SJCRH30 (cell line): ENCODE measurements around the gene P4HA2. TPM values are rescaled to one million over a fixed set of nuclear protein-coding genes. Genes with fewer than 3 reads are reported as not detected.

Source experiments
- DNase-seq, 2 experiments: peaks; one replicate each; pipeline ENCODE4 v3.0.0-alpha.2; 2015 to 2020
- H3K27ac ChIP-seq: fragments of 250-450 bp; sonication (Bioruptor Pico); 2 replicates; pipeline ENCODE4 v1.5.1; 2020; ENCODE audit warnings: mild to moderate bottlenecking, moderate library complexity
- H3K27me3 ChIP-seq: fragments of 250-450 bp; sonication (Bioruptor Pico); 2 replicates; pipeline ENCODE4 v1.5.1; 2020; ENCODE audit warnings: mild to moderate bottlenecking, moderate library complexity
- H3K36me3 ChIP-seq: fragments of 250-450 bp; sonication (Bioruptor Pico); 2 replicates; pipeline ENCODE4 v1.5.1; 2020; ENCODE audit warnings: mild to moderate bottlenecking, moderate library complexity
- H3K4me1 ChIP-seq: fragments of 250-450 bp; sonication (Bioruptor Pico); 2 replicates; pipeline ENCODE4 v1.5.1; 2020; ENCODE audit warnings: mild to moderate bottlenecking, moderate library complexity
- H3K4me3 ChIP-seq: fragments of 250-450 bp; sonication (Bioruptor Pico); 2 replicates; pipeline ENCODE4 v1.5.1; 2020; ENCODE audit warnings: mild to moderate bottlenecking, moderate library complexity
- H3K9me3 ChIP-seq: fragments of 250-450 bp; sonication (Bioruptor Pico); replicated peaks from 2 replicates; pipeline ENCODE4 v1.5.1; 2020; ENCODE audit warnings: mild to moderate bottlenecking, moderate library complexity
- total RNA-seq: library from RNA; depleted of rRNA; stranded (reverse); fragments of >200 nt; shearing (Covaris generic); gene quantifications from 2 replicates; pipeline ENCODE4 v1.2.3, GENCODE V29; 2014

The P4HA2 gene
- total RNA-seq, 1 experiment from 2014 or later, result 75.5 TPM

- Histone ChIP-seq H3K36me3 (peaks cover 50% of the 10 kb centered on the region), H3K4me3 (no peak overlapping the region), H3K27me3 (no peaks in the 10 kb centered on the region), H3K9me3 (no peaks in the 10 kb centered on the region), H3K27ac (no peak overlapping the region), H3K4me1 (peaks cover 45% of the 10 kb centered on the region)
- DNase-seq, result no peak
Observed at GRCh38 chr5:132211787-132212186, 15.9 kb downstream of the P4HA2 start.

GRCh38 chr5:132210944-132211343, 16.7 kb downstream of the P4HA2 start:
- no peak overlapping the region for H3K4me3 ChIP-seq
- no peak overlapping the region for H3K27ac ChIP-seq
- H3K4me1 ChIP-seq, result peaks cover 54% of the 10 kb centered on the region
- peaks cover 48% of the 10 kb centered on the region for H3K36me3 ChIP-seq
- DNase-seq, result no peak
- no peaks in the 10 kb centered on the region for H3K9me3 ChIP-seq
- no peaks in the 10 kb centered on the region for H3K27me3 ChIP-seq

GRCh38 chr5:132209901-132210545, 17.6 kb downstream of the P4HA2 start:
- H3K36me3 ChIP-seq, result peaks cover 49% of the 10 kb centered on the region
- no peak overlapping the region for H3K27ac ChIP-seq
- DNase-seq, result no peak
- H3K27me3 ChIP-seq, result no peaks in the 10 kb centered on the region
- no peak overlapping the region for H3K4me3 ChIP-seq
- peaks cover 54% of the 10 kb centered on the region for H3K4me1 ChIP-seq
- no peaks in the 10 kb centered on the region for H3K9me3 ChIP-seq

GRCh38 chr5:132209131-132209530, 18.5 kb downstream of the P4HA2 start:
- H3K27me3 ChIP-seq, result no peaks in the 10 kb centered on the region
- H3K4me1 ChIP-seq, result peaks cover 52% of the 10 kb centered on the region
- peaks cover 51% of the 10 kb centered on the region for H3K36me3 ChIP-seq
- H3K27ac ChIP-seq, result peak overlapping the region; percentile 37
- H3K4me3 ChIP-seq, result no peak overlapping the region
- peak; percentile 42 for DNase-seq
- no peaks in the 10 kb centered on the region for H3K9me3 ChIP-seq

- peak; percentile 93 to 96 for DNase-seq
- Histone ChIP-seq H3K36me3 (peaks cover 43% of the 10 kb centered on the region), H3K9me3 (no peaks in the 10 kb centered on the region), H3K4me1 (peaks cover 51% of the 10 kb centered on the region), H3K27ac (peak overlapping the region; percentile 90), H3K4me3 (peak overlapping the region; percentile 39), H3K27me3 (no peaks in the 10 kb centered on the region)
Observed at GRCh38 chr5:132207778-132208177, 19.9 kb downstream of the P4HA2 start.

- Histone ChIP-seq H3K27me3 (no peaks in the 10 kb centered on the region), H3K9me3 (no peaks in the 10 kb centered on the region), H3K36me3 (peaks cover 44% of the 10 kb centered on the region), H3K4me1 (peaks cover 47% of the 10 kb centered on the region), H3K4me3 (peak overlapping the region; percentile 39), H3K27ac (peak overlapping the region; percentile 90)
- DNase-seq, result peak in 1 of 2 experiments; percentile 33
Observed at GRCh38 chr5:132206782-132207181, 20.9 kb downstream of the P4HA2 start.

GRCh38 chr5:132205385-132206125, 22.1 kb downstream of the P4HA2 start:
- DNase-seq, result peak; percentile 98 to 99
- Histone ChIP-seq H3K27me3 (no peaks in the 10 kb centered on the region), H3K4me1 (peaks cover 47% of the 10 kb centered on the region), H3K36me3 (peaks cover 52% of the 10 kb centered on the region), H3K27ac (peak overlapping the region; percentile 90), H3K4me3 (peak overlapping the region; percentile 39; the same call in 1 of the 2 replicates), H3K9me3 (no peaks in the 10 kb centered on the region)

- no peak for DNase-seq
- Histone ChIP-seq H3K27me3 (no peaks in the 10 kb centered on the region), H3K27ac (peak overlapping the region; percentile 90; the same call in 1 of the 2 replicates), H3K4me3 (no peak overlapping the region), H3K9me3 (no peaks in the 10 kb centered on the region), H3K4me1 (peaks cover 47% of the 10 kb centered on the region), H3K36me3 (peaks cover 60% of the 10 kb centered on the region)
Observed at GRCh38 chr5:132204371-132205135, 23.1 kb downstream of the P4HA2 start.

- Histone ChIP-seq H3K4me3 (no peak overlapping the region), H3K4me1 (peaks cover 41% of the 10 kb centered on the region), H3K9me3 (no peaks in the 10 kb centered on the region), H3K36me3 (peaks cover 64% of the 10 kb centered on the region), H3K27me3 (no peaks in the 10 kb centered on the region), H3K27ac (no peak overlapping the region)
- no peak for DNase-seq
Observed at GRCh38 chr5:132203916-132204315, 23.7 kb downstream of the P4HA2 start.

- Histone ChIP-seq H3K27ac (no peak overlapping the region), H3K27me3 (no peaks in the 10 kb centered on the region), H3K9me3 (no peaks in the 10 kb centered on the region), H3K4me3 (no peak overlapping the region), H3K36me3 (peaks cover 62% of the 10 kb centered on the region), H3K4me1 (peaks cover 36% of the 10 kb centered on the region)
- no peak for DNase-seq
Observed at GRCh38 chr5:132203464-132203818, 24.2 kb downstream of the P4HA2 start.

- Histone ChIP-seq H3K36me3 (peaks cover 67% of the 10 kb centered on the region), H3K9me3 (no peaks in the 10 kb centered on the region), H3K27ac (no peak overlapping the region), H3K4me1 (peaks cover 32% of the 10 kb centered on the region), H3K4me3 (no peak overlapping the region), H3K27me3 (no peaks in the 10 kb centered on the region)
- no peak for DNase-seq
Observed at GRCh38 chr5:132202711-132203463, 24.8 kb downstream of the P4HA2 start.

GRCh38 chr5:132199116-132199680, 28.5 kb downstream of the P4HA2 start:
- Histone ChIP-seq H3K27ac (no peak overlapping the region), H3K36me3 (peaks cover 78% of the 10 kb centered on the region), H3K9me3 (no peaks in the 10 kb centered on the region), H3K4me1 (no peaks in the 10 kb centered on the region), H3K4me3 (no peak overlapping the region), H3K27me3 (no peaks in the 10 kb centered on the region)
- DNase-seq, result no peak

- peaks cover 84% of the 10 kb centered on the region for H3K36me3 ChIP-seq
- no peak for DNase-seq
- no peaks in the 10 kb centered on the region for H3K4me1 ChIP-seq
- no peaks in the 10 kb centered on the region for H3K9me3 ChIP-seq
- no peaks in the 10 kb centered on the region for H3K27me3 ChIP-seq
- H3K4me3 ChIP-seq, result no peak overlapping the region
- no peak overlapping the region for H3K27ac ChIP-seq
Observed at GRCh38 chr5:132198571-132198970, 29.1 kb downstream of the P4HA2 start.

GRCh38 chr5:132195727-132196126, 31.9 kb downstream of the P4HA2 start:
- Histone ChIP-seq H3K4me3 (no peak overlapping the region), H3K27me3 (no peaks in the 10 kb centered on the region), H3K4me1 (no peaks in the 10 kb centered on the region), H3K27ac (no peak overlapping the region), H3K36me3 (peaks cover 80% of the 10 kb centered on the region), H3K9me3 (no peaks in the 10 kb centered on the region)
- DNase-seq, result no peak
